ENCODE measurements around the gene EHBP1L1.
A peak's percentile ranks its signal among the peaks of the same experiment; 100 is the strongest.

DNA sequence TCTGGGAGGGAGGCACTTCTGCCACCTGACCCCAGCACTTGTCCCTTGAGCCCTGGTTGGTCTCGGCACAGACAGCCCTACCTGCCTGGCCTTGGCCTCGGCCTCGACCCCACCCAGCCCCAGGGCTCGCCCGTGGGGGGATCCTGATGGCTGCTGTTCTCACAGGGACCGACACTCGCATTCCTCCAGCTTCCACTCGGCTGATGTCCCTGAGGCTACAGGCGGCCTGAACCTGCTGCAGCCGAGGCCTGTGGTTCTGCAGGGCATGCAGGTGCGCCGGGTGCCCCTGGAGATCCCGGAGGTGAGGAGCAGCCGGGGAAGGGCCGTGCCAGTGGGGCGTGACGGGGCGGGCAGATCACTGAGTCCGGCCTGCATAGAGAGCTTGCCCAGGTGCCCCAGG, 44.8 kb downstream of the EHBP1L1 start:
- TF ChIP-seq POLR2AphosphoS5 (IDR thresholded peaks at IDR 0.05; ENCODE audit: low read depth, low read length) (0 out of 2 replicates have a peak, but pooled peaks have one; percentile 9), POLR2A (IDR thresholded peaks at IDR 0.05; ENCODE audit: low read depth, low read length) (no peak), SPI1 (IDR thresholded peaks at IDR 0.05; ENCODE audit: low read depth, low read length) (no peak), TAF1 (IDR thresholded peaks at IDR 0.05; ENCODE audit: low read depth, low read length) (no peak), PAX5 (IDR thresholded peaks at IDR 0.05; ENCODE audit: insufficient read depth, low read length, severe bottlenecking) (no peak), POU2F2 (IDR thresholded peaks at IDR 0.05; ENCODE audit: low read depth, low read length) (no peak)

All from GM12891 (cell line).